Transverse colon (tissue), 4 donors: ENCODE results near the gene PTGIS. TPM values are rescaled to one million over a fixed set of nuclear protein-coding genes. Genes with fewer than 3 reads are reported as not detected.

ENCODE experiments used
- DNase-seq: peaks from one replicate; pipeline ENCODE4 v3.0.0-alpha.2; 2019
- H3K27ac ChIP-seq, 4 donors: fragments of 200-600 bp; sonication (generic); 2 replicates each; pipeline ENCODE4 v1.5.1; 2016 to 2018; ENCODE audit warnings: inconsistent platforms in 4 of 4
- H3K27me3 ChIP-seq: fragments of 200-600 bp; sonication (generic); 2 replicates; pipeline ENCODE4 v1.5.1; 2017; ENCODE audit warnings: inconsistent platforms
- H3K36me3 ChIP-seq, 4 donors: fragments of 200-600 bp; sonication (generic); 2 replicates each; pipeline ENCODE4 v1.5.1; 2017 to 2019; ENCODE audit warnings: inconsistent platforms in 4 of 4
- H3K4me1 ChIP-seq, 4 donors: fragments of 200-600 bp; sonication (generic); 2 replicates each; pipeline ENCODE4 v1.5.1; 2017 to 2020; ENCODE audit warnings: inconsistent platforms in 4 of 4
- H3K4me3 ChIP-seq, 4 donors: fragments of 200-600 bp; sonication (generic); 1 replicate in 1 of 4; 2 replicates in 3 of 4; pipeline versions ENCODE4 v1.5.1 to v1.6.1; 2017 to 2019; ENCODE audit warnings: inconsistent platforms in 4 of 4
- H3K9me3 ChIP-seq, 2 donors: fragments of 200-600 bp; sonication (generic); 2 replicates each; pipeline ENCODE4 v1.5.1; 2017 to 2019; ENCODE audit warnings: inconsistent platforms in 2 of 2
- CTCF ChIP-seq, 5 experiments: fragments of 200-600 bp in 3 of 5; fragments of 450-650 bp in 2 of 5; sonication (generic) in 3 of 5; IDR thresholded peaks; 1 replicate in 2 of 5; 2 replicates in 3 of 5; pipeline ENCODE4 v1.5.1; 2016 to 2017; ENCODE audit warnings: antibody characterized with exemption in 5 of 5, inconsistent platforms in 3 of 5, mild to moderate bottlenecking in 2 of 5, moderate library complexity in 1 of 5
- EP300 ChIP-seq: sonication (generic); formaldehyde crosslinking; IDR thresholded peaks from one replicate; pipeline ENCODE4 v1.6.1; 2017; ENCODE audit warnings: antibody characterized with exemption, low read depth
- POLR2A ChIP-seq: fragments of 450-650 bp; IDR thresholded peaks from one replicate; pipeline ENCODE4 v1.6.1; 2016; ENCODE audit warnings: antibody characterized with exemption, mild to moderate bottlenecking, moderate library complexity
- POLR2AphosphoS5 ChIP-seq, 3 donors: sonication (generic); formaldehyde crosslinking; IDR thresholded peaks; one replicate each; pipeline ENCODE4 v1.6.1; 2016; ENCODE audit warnings: antibody characterized with exemption in 3 of 3
- WGBS, 2 donors: methylation state at CpG; one replicate each; pipeline ENCODE4 v1.1.5; 2018; ENCODE audit warnings: low coverage in 1 of 2; 5-methylcytosine and 5-hydroxymethylcytosine counted together
- in situ Hi-C, 4 donors: fragments of 200-750 bp; cut with MboI; loops; one replicate each; pipeline versions ENCODE4 v1.15.0 to v1.15.1; 2017; ENCODE audit warnings: low sequenced_read_pairs in 3 of 4, low pct_ligation_motif_present in 1 of 4, low pct_unique_long_range_greater_than_20kb in 1 of 4
- intact Hi-C: fragments of 100-400 bp; cut with DNase I; formaldehyde crosslinking; loops from one replicate; pipeline ENCODE4 v1.15.1; 2023; ENCODE audit warnings: low total_unique reads
- total RNA-seq, 4 donors: library from RNA; depleted of rRNA; stranded (reverse); fragments of >200 nt; gene quantifications; one replicate each; pipeline ENCODE4 v1.1.0, GENCODE V29; 2016

The PTGIS gene
- total RNA-seq, 4 donors from 2014 or later: 9.4 to 22.3 (median 15.6) TPM

GRCh38 chr20:49468412-49468811 is 99.5 kb downstream of the PTGIS start:
- 69 to 100% methylated on average over 1 to 7 of the region's 7 CpGs for WGBS, 2 donors
- in situ Hi-C loops: no loop called here

GRCh38 chr20:49466114-49466912 is 101.6 kb downstream of the PTGIS start:
- peaks cover 8% of the 10 kb centered on the region for H3K27me3 ChIP-seq
- no peaks in the 10 kb centered on the region for H3K36me3 ChIP-seq
- no peak for DNase-seq
- intact Hi-C loops: no loop called here
- 85% methylated on average over 8 of the region's 8 CpGs for WGBS, 2 donors
- no peak overlapping the region for H3K4me3 ChIP-seq
- H3K27ac ChIP-seq: no peak overlapping the region
- H3K9me3 ChIP-seq: no peaks in the 10 kb centered on the region
- no peaks in the 10 kb centered on the region for H3K4me1 ChIP-seq
- TF ChIP-seq POLR2AphosphoS5 (IDR thresholded peaks at IDR 0.05) (no peak), EP300 (no peak), POLR2A (no peak), CTCF (IDR thresholded peaks at IDR 0.05) (no peak)
- in situ Hi-C loops: no loop called here

More at GRCh38 chr20:49468412-49468811, 99.5 kb downstream of the PTGIS start:
- H3K4me1 ChIP-seq: no peaks in the 10 kb centered on the region
- no peaks in the 10 kb centered on the region for H3K36me3 ChIP-seq
- no peaks in the 10 kb centered on the region for H3K9me3 ChIP-seq
- intact Hi-C loops: no loop called here
- no peak overlapping the region for H3K4me3 ChIP-seq
- no peak for TF ChIP-seq CTCF (IDR thresholded peaks at IDR 0.05)
- no peak for TF ChIP-seq EP300
- no peak for TF ChIP-seq POLR2AphosphoS5 (IDR thresholded peaks at IDR 0.05)
- no peak for TF ChIP-seq POLR2A
- DNase-seq: no peak
- no peak overlapping the region for H3K27ac ChIP-seq
- no peaks in the 10 kb centered on the region for H3K27me3 ChIP-seq

GRCh38 chr20:49464556-49464955 is 103.4 kb downstream of the PTGIS start:
- no peak for DNase-seq
- in situ Hi-C loops: no loop called here
- Histone ChIP-seq H3K27me3 (peaks cover 8% of the 10 kb centered on the region), H3K36me3 (no peaks in the 10 kb centered on the region), H3K4me1 (no peaks in the 10 kb centered on the region), H3K27ac (no peak overlapping the region), H3K9me3 (no peaks in the 10 kb centered on the region), H3K4me3 (no peak overlapping the region)
- no peak for TF ChIP-seq POLR2A
- TF ChIP-seq CTCF (IDR thresholded peaks at IDR 0.05): no peak
- TF ChIP-seq EP300: no peak
- no peak for TF ChIP-seq POLR2AphosphoS5 (IDR thresholded peaks at IDR 0.05)
- WGBS, 2 donors: 90% methylated on average over 7 of the region's 7 CpGs; no CpG with 5 or more reads in 1 of the 2 donors
- intact Hi-C loops: no loop called here

GRCh38 chr20:49462626-49463025 is 105.3 kb downstream of the PTGIS start:
- H3K27ac ChIP-seq: no peak overlapping the region
- no peak overlapping the region for H3K4me3 ChIP-seq
- no peak for DNase-seq
- H3K9me3 ChIP-seq: no peaks in the 10 kb centered on the region
- TF ChIP-seq POLR2AphosphoS5 (IDR thresholded peaks at IDR 0.05): no peak
- no peak for TF ChIP-seq CTCF (IDR thresholded peaks at IDR 0.05)
- TF ChIP-seq EP300: no peak
- no peak for TF ChIP-seq POLR2A
- peaks cover 8% of the 10 kb centered on the region for H3K27me3 ChIP-seq
- in situ Hi-C loops (no loop called here), intact Hi-C loops (no loop called here)
- no peaks in the 10 kb centered on the region for H3K36me3 ChIP-seq
- WGBS, 2 donors: 42 to 75% methylated on average over 2 to 6 of the region's 6 CpGs
- H3K4me1 ChIP-seq: no peaks in the 10 kb centered on the region
